ENCODE data around the gene CHPT1. TPM values are rescaled to one million over a fixed set of nuclear protein-coding genes. Genes with fewer than 3 reads are reported as not detected.
"Not testable (repeated sequence)": the region's sequence is repeated elsewhere in the genome, so short reads cannot be mapped to it uniquely, and the experiment has no call there.

Gene CHPT1
- polyA plus RNA-seq, 1 donor: 40.4 TPM

- DNase-seq: no peak
Measured at GRCh38 chr12:101714877-101715444, 17.5 kb downstream of the CHPT1 start.

DNA sequence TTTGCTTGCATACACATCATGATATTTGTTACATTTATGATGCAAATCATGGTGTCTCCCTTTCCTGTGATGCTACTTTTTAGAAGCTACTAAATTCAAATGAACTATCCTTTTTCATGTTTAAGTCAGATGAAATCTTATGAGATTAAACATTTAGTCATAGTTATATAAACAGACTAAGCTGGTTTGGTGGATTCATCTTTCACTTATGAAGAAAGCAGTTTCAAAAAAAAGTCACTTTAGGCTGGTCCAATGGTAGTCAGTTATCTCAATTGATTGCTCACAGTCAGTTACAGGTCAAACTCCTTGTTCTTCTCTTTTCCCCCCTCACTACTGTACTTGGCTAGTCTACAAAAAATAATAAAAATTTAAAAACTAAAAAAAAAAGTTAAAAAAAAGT, 22.1 kb downstream of the CHPT1 start:
- DNase-seq: no peak

- DNase-seq: no peak
Measured at GRCh38 chr12:101720118-101720517, 22.7 kb downstream of the CHPT1 start.

- no peak for DNase-seq
Measured at GRCh38 chr12:101722392-101722791, 25.0 kb downstream of the CHPT1 start.

DNA sequence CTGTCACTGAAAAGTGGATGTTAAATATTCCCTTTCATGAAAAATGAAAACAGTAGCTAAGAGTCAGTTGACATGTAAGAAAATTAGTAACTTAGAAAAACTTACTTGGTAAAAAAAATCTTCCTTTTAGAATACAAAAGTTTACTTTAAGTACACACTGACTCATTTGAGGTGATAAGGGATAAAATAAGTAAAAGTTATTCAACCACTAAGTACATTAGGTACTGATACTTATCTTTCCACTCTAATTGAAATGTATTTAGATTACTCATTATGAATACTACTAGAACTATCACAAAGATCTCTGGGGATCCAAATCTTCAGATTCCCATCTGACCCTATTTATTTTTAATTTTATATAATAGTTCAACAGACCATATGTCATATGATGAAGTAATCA, 29.7 kb downstream of the CHPT1 start:
- DNase-seq: no peak

- DNase-seq: no peak
Measured at GRCh38 chr12:101729842-101730241, 32.4 kb downstream of the CHPT1 start.

DNA sequence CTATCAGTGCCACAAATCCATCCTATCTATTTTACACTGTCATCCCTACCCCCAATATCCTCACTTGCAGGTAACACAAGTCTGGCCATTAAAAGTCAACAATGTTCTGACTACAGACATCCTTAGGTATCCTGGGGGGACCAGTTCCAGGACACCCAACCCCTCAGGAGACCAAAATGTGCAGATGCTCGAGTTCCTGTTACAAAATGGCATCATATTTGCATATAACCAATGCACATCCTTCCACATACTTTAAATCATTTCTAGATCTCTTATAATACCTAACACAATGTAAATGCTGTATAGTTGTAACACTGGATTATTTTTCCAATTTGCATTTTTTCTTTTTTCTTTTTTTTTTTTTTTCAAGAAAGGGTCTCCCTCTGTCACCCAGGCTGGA, 34.9 kb downstream of the CHPT1 start:
- no peak for DNase-seq

GRCh38 chr12:101733166-101733565, 35.7 kb downstream of the CHPT1 start:
- DNase-seq: peak; percentile 8

GRCh38 chr12:101734482-101734881, 37.0 kb downstream of the CHPT1 start:
- DNase-seq: not testable (repeated sequence)

DNA sequence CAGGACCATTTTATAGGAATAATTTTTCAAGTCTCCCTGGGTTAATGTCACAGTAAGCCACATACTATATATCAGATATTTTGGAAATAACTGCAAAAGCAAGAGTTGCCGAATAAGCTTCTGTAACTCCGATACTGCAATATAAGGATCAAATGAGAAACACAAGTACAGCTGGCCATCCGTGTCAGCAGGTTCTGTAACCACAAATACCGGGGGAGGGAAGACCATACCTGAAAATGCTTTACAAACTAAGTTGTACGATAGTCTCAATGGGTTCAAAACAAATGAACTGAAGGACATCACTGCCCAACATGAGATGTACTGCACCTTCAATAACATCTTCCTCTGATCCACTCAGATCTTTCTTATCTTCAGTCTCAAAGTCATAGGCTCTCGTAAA, 40.0 kb downstream of the CHPT1 start:
- DNase-seq: no peak

GRCh38 chr12:101738920-101739665, 41.7 kb downstream of the CHPT1 start, which contains the start of gene SYCP3:
Gene SYCP3 (minus strand): TSS chr12:101739462. CDS start chr12:101737935, 1,527 bp downstream.
- DNase-seq: no peak

GRCh38 chr12:101740566-101740965, 43.1 kb downstream of the CHPT1 start:
- no peak for DNase-seq

GRCh38 chr12:101740980-101741379, 43.5 kb downstream of the CHPT1 start:
- DNase-seq: no peak

- DNase-seq: no peak
Measured at GRCh38 chr12:101743242-101743641, 45.8 kb downstream of the CHPT1 start.

GRCh38 chr12:101743724-101744472, 46.5 kb downstream of the CHPT1 start:
- DNase-seq: no peak

- no peak for DNase-seq
Measured at GRCh38 chr12:101745481-101745880, 48.0 kb downstream of the CHPT1 start.

DNA sequence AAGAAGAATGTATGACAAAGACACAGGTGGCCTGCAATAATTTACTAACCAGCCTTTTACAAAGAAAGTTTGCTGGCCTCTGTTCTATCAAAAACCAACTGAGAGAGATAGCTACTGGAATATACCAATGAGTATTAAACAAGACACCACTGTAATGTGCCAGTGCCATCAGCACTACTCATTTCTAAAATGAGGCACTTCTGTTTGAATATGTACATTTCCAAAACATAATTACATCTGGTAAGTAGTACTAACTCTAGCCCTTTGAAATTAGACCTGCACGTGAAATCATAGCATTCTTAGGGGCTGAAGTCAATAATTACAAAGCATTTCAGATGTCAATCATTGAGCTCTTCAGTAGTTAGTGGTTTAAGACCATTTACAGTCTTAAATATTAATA, 48.8 kb downstream of the CHPT1 start:
- no peak for DNase-seq

- DNase-seq: peak; percentile 5
Measured at GRCh38 chr12:101746661-101747060, 49.2 kb downstream of the CHPT1 start.

GRCh38 chr12:101747697-101748096, 50.3 kb downstream of the CHPT1 start:
- DNase-seq: no peak

DNA sequence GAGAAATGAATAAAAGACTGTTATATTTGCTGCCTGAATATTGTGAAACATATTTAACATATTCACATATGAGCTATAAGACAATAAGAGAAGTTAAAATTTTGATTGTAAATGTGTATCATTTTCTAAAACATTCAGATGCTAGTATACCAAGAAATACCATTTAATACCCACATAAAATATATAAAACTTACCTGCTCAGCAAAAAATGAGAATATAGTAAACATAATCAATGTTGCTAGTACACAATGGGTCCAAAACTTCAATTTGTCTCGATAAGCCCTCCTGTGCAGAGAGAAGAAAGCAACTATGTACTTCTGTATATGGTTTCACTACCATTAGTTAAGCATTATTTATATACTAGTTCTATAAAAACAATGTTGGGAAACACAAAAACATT, 51.5 kb downstream of the CHPT1 start:
- no peak for DNase-seq

DNA sequence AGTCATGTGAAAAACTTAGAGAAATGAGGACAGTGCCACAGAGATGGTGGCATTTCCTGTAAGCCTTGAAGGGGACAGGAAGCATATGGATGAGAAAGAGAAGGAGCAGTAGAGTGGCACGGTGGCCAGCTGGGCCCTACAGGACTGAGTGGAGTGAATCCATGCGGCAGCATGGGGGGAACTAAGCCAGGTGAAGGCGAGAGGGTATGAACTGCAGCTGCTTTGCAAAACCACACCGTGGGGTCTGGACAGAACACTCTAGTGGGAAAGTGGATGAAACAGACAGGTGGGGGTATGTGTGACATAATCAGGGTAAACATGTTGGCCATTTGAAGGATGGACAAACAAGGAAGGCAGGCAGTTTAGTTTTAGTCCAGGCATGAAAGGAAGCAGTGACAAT, 52.2 kb downstream of the CHPT1 start:
- no peak for DNase-seq

GRCh38 chr12:101750152-101750551, 52.7 kb downstream of the CHPT1 start:
- DNase-seq: no peak

DNA sequence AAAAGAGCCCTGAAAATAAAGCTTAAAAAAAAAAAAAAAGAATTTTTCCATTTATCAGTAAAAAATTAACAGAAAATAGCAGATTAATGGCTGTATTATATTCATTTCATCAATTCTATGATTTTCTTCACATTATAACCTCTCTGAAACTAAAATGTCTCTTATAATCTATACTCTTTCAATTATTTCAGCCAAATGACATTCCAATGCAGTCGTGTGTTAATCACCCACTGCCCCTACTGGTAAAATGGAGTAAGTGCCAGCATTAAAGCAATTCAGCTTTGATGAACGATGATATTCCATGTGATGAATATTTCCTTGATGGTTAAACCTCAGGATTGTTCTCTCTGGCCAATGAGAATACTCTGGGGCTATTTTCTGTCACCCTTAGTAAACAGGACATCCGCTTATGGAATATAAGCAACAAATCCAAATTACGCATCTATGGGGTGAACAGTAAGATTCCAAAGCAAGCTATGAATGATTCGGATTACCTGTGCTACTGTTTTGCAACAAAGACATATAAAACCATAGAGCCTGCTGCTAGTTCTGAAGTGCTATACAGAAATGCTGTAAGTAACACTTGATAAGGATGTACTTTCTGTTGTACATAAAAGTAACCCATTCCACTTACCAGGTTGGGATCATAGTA, 62.1 kb downstream of the CHPT1 start:
- DNase-seq: peak; percentile 22

Measured in left kidney (tissue), 2 donors.